ENCODE data around the gene FATE1.
A peak's percentile ranks its signal among the peaks of the same experiment; 100 is the strongest.

The FATE1 gene

DNA sequence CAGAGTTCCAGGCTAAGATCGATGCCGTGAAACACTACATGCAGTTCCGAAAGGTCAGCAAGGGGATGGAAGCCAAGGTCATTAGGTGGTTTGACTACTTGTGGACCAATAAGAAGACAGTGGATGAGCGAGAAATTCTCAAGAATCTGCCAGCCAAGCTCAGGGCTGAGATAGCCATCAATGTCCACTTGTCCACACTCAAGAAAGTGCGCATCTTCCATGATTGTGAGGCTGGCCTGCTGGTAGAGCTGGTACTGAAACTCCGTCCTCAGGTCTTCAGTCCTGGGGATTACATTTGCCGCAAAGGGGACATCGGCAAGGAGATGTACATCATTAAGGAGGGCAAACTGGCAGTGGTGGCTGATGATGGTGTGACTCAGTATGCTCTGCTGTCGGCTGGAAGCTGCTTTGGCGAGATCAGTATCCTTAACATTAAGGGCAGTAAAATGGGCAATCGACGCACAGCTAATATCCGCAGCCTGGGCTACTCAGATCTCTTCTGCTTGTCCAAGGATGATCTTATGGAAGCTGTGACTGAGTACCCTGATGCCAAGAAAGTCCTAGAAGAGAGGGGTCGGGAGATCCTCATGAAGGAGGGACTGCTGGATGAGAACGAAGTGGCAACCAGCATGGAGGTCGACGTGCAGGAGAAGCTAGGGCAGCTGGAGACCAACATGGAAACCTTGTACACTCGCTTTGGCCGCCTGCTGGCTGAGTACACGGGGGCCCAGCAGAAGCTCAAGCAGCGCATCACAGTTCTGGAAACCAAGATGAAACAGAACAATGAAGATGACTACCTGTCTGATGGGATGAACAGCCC, 28.0 kb downstream of the FATE1 start:
- no peak for DNase-seq (ENCODE audit: low read depth)

DNA sequence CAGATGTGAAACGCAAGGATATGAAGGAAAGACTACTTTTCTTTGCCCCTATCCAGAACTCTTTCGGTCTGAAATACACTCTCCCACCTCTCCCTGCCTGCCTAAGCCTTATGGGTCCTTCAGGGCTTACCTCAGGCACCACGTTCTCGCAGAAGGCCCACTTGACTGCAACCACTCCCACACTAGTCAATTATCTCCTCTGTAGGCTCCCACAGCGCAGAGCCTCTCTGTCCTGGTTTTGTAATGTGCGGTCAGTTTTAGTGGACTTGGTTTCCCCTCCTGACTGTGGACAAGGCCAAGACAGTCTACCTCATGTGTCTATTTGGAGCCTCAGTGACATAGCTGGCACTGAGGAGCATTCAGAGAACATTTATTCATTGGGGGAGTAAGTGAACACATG, 29.8 kb downstream of the FATE1 start:
- DNase-seq (ENCODE audit: low read depth), result no peak

DNA sequence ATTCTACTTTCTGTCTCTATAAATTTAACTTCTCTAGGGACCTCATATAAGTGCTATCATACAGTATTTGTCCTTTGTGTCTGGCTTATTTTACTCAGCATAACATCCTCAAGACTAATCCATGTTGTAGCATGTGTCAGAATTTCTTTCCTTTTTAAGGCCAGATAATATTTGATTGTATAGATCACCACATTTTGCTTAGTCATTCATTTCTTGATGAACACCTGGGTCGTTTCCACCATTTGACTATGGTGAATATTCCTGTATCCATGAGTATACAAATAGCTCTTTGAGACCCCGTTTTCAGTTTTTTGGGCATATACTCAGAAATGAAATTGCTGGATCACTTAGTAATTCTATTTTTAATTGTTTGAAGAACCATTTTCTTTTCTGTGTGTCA, 30.7 kb downstream of the FATE1 start:
- DNase-seq (ENCODE audit: low read depth), result no peak

DNA sequence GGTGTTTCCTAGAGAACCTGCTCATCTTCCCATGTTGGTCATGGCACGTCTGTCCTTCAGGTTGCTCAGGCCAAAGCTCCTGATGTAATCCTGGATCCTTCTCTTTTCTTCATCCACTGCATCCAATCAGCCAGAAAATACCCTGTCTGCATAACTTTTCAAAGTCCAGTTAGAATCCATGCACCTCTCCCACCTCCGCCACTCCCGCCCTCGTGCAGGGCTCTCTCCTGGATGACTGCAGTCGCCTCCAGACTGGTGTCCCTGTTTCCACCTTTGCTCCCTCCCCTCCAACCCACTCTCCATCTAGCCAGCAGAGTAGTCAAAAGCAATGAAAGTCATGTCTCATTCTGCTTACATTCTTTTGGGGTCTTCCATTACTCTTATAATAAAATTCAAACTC, 34.7 kb downstream of the FATE1 start:
- no peak for DNase-seq (ENCODE audit: low read depth)

DNA sequence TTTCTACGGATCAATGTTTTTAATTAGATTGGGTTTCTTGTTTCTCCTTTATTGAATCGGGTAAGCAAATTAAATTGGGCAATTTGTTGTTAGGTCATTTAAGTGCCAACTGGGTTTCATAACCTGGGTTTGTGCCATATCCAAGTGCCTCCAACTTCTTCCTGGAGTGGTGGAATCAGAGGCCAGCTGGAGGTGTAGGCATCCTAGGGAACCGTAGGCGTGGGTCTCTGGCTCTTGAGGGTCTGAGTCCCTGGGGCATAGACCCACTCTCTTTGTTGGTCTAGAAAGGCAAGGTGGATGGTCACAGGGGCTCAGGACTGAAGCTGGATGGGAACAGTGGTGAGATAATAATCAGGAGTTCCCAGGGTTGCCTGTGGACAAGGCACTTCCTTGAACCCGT, 37.0 kb downstream of the FATE1 start:
- no peak for DNase-seq (ENCODE audit: low read depth)

DNA sequence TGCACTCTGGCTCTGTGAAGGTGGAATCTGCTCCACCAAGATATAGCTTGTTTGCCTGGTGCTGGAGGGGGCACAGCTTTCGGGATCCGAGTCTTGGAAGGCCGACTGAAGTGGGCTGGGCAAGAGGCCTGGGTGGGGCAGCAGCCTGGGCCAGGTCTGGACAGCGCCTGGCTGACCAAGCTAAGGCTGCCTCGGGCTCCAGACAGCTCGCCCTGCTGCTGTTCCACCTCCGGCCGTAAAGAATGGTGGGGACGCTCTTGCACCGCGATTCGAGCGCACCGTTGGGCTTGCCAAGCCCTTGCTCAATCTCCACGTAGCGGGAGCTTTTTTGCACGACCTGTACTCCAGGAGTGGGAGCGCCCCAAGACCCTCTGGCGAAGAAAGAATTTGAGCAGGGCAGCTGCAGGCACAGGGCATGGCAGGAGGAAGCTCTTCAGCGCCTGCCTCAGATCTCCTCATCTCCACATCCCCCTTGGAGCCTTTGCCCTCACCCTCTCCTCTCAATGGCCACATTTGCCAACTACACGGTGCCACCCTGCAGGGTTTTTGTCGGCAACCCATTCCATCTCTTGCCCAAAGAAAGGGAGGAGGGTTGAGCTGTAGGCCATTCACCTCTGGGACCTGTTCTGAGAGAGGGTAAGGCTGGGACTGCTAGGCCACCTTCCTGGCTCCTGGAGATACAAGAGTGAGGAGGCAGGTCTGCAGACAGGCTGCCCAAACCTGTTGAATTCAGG, 37.6 kb downstream of the FATE1 start:
- DNase-seq (ENCODE audit: low read depth), result no peak

DNA sequence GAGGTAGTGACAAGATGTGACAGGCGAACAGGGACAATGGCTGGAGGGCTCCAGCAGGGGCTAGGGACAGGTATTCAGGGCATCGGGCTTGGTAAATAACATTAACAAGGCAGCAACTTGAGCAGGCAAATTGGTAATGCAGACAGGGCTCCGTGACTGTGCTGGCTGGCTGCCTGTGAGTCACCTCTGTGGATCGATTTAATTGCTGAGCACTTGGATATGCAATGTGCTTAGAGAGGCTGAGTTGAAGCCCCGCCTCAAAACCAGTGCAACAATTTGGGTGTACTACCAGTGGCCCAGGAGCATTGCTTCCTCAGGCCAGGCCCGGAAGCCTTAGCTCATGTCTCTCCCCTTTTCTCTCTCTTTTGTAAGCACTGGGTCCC, 38.2 kb downstream of the FATE1 start:
- DNase-seq (ENCODE audit: low read depth), result peak; percentile 41

DNA sequence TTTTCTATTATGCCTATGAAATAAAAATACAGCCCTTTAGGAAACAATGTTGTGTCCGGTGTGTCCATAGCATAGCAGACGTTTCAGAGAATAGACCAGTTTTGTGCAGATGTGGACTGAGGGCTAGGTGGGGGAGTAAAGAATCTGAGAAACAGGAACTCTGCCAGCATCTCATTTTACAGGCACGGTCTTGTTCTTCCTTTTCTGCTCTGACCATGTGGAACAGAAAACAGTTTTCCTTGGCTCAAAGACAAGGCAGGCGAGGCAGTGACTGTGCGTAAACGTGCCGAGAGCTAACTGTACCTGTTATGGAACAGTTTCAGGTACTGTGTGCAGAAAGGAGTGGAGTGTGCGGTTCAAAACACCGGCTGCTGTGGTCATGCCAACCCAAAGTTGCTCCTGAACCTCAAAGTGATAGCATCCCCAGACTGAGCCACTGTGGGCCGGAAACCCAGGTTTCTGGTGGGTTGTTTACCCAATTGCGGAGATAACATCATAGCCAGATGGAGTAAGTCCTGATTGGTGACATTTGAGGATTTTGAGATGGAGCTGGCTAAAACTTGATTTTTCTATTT, 38.9 kb downstream of the FATE1 start:
- no peak for DNase-seq (ENCODE audit: low read depth)

DNA sequence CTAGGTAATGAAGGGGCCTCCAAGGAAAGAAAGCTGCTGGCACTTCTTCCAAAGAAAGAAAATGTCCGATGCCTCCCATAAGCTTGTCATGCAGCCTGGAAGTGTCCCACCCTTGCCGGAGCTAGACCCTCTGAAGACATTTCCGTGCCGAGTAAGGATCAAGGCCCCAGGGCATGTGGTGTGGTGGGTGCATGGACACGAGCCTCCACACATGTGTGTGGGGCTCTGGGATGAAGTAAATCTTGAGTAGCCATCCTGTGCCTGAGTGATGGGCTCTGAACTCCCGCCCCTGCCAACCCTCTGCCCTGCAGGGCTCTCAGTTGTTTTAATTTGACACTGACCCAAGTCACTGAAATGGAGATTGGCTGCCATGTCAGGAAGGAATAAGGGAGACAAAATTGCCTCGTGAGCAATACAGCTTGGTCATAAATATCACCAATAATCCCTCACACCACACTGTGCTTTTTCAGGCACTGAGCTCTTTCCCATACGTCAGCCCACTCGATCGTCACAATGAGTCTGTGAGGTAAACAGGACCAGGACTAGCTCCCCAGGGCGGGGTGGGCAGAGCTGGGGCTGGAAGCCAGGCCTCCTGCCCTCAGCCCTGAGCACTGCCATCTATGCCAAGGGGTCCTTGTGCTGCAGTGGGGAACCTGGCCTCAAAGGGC, 43.3 kb downstream of the FATE1 start:
- DNase-seq (ENCODE audit: low read depth), result no peak

DNA sequence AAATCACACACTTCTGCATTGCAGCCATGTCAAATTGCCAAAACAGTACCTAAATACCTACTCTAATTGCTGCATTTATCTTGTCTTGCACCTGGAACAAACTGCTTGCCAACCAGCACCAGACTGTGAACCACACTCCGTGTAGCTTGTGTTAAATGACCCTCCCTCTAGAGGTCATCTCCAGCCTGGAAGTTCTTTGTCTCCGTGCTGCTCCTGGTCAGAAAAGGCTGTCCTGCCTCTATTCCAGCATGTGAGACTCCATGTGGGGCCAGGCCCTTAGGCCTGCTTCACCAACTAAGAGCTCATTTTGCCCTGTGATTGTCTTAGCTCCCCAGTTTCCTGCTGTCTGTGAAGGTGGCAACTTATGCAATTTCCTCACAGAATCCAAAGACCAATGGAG, 47.0 kb downstream of the FATE1 start:
- DNase-seq (ENCODE audit: low read depth), result no peak

DNA sequence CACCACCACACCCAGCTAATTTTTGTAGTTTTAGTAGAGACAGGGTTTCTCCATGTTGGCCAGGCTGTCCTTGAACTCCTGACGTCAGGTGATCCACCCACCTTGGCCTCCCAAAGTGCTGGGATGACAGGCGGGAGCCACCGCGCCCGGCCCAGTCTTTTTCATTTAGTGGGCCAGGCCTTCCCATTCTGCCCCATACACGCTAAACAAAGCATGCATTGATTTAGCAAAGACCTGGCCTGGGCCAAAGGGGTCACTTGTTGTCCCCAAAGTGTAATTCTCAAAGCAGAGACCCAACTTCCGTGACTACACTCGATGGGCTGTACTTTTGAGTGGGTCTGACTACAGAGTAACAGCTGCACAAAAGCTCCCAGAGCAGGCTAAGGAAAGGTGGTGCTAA, 47.9 kb downstream of the FATE1 start:
- DNase-seq (ENCODE audit: low read depth), result no peak

DNA sequence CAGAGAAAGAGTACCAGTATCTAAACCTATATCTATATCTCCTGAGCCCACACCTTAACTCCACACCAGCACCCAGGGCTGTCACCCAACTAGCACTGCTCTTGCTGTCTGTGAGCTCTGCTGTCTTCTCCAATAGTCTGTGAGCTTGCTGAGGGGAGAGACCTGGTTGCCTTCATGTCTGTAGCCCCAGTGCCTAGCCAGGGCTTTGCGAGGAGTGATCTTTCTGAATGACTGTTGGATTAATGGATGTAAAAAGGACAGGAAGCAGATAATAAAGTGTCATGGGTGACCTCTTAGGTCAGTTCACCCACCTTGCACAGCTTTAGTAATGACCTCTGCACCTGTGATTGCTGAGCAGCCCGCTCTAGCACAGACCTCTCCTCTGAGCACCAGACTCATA, 49.2 kb downstream of the FATE1 start:
- DNase-seq (ENCODE audit: low read depth), result no peak

DNA sequence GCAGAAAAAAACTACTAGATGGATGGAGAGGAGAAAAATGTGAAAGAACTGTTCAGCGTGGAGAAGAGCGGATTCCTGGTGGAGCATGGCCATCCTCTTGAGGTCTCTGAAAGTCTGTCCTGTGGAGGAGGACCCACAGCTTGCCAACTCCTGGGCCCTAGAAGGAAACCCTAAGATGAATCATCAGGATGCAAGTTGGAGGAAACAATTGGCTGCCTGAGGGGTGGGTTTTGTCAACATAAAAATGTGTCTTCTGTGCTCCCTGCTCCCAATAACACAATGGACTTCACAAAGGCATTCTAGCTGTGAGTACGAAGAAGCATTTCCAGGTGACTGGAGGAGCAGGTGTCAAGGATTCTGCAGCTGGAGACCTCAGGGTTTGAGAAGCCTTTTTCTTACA, 55.9 kb downstream of the FATE1 start:
- no peak for DNase-seq (ENCODE audit: low read depth)
